WTC11 (cell line): ENCODE data around the gene PLEKHA6. TPM values are rescaled to one million over a fixed set of nuclear protein-coding genes. Genes with fewer than 3 reads are reported as not detected.
A peak's percentile ranks its signal among the peaks of the same experiment; 100 is the strongest.

Experiments used
- ATAC-seq: fragments of 200-7000 bp; cut with Tn5 transposase; 2 replicates; pipeline ENCODE4 v1.10.0; 2021; ENCODE audit warnings: mild to moderate bottlenecking, moderate library complexity
- CTCF ChIA-PET: fragments of 300-600 bp; sonication (Branson Sonifier 250); formaldehyde crosslinking; loops from one replicate; lab custom pipeline; 2021; ENCODE audit warnings: antibody characterized with exemption; lab: Charles Lee
- POLR2A ChIA-PET: fragments of 350-600 bp; sonication (Branson Sonifier 250); formaldehyde crosslinking; loops from one replicate; lab custom pipeline; 2021; ENCODE audit warnings: antibody characterized with exemption; lab: Charles Lee
- DNase-seq: peaks from one replicate; pipeline ENCODE4 v3.0.0; 2021; ENCODE audit warnings: low spot score
- H3K27ac Mint-ChIP-seq: 2 replicates; pipeline ENCODE4 v1.8.0; 2021; ENCODE audit warnings: mixed read lengths
- H3K27me3 Mint-ChIP-seq: 2 replicates; pipeline ENCODE4 v1.8.0; 2021; ENCODE audit warnings: low read depth, mild to moderate bottlenecking, moderate library complexity, mixed read lengths
- H3K36me3 Mint-ChIP-seq: 2 replicates; pipeline ENCODE4 v1.8.0; 2021; ENCODE audit warnings: mixed read lengths
- H3K4me1 Mint-ChIP-seq: 2 replicates; pipeline ENCODE4 v1.8.0; 2022; ENCODE audit warnings: mixed read lengths
- H3K4me3 Mint-ChIP-seq: 2 replicates; pipeline ENCODE4 v1.8.0; 2021; ENCODE audit warnings: mild to moderate bottlenecking, moderate library complexity, mixed read lengths
- H3K9me3 Mint-ChIP-seq: 2 replicates; pipeline ENCODE4 v1.8.0; 2021; ENCODE audit warnings: mixed read lengths
- ATF6 ChIP-seq: sonication (generic); formaldehyde crosslinking; IDR thresholded peaks from 2 replicates; pipeline ENCODE4 v1.8.1; 2023; ENCODE audit warnings: mild to moderate bottlenecking, missing genetic modification reagents
- ETV6 ChIP-seq: sonication (generic); formaldehyde crosslinking; IDR thresholded peaks from 2 replicates; pipeline ENCODE4 v1.8.1; 2022; ENCODE audit warnings: mild to moderate bottlenecking, missing genetic modification reagents
- IRF2 ChIP-seq: sonication (generic); formaldehyde crosslinking; IDR thresholded peaks from 2 replicates; pipeline ENCODE4 v1.8.0; 2022; ENCODE audit warnings: low read depth, missing genetic modification reagents, borderline replicate concordance
- MXD4 ChIP-seq: fragments of 250-450 bp; sonication (Bioruptor Pico); IDR thresholded peaks from 2 replicates; pipeline ENCODE4 v1.8.0; 2021; ENCODE audit warnings: mild to moderate bottlenecking, moderate library complexity, borderline replicate concordance
- NFE2L1 ChIP-seq: sonication (generic); formaldehyde crosslinking; IDR thresholded peaks from 2 replicates; pipeline ENCODE4 v1.8.1; 2023; ENCODE audit warnings: missing genetic modification reagents
- NR1H2 ChIP-seq: sonication (generic); formaldehyde crosslinking; IDR thresholded peaks from 2 replicates; pipeline ENCODE4 v1.9.0; 2021; ENCODE audit warnings: mild to moderate bottlenecking, moderate library complexity, missing genetic modification reagents
- NR3C1 ChIP-seq: sonication (generic); formaldehyde crosslinking; conservative IDR thresholded peaks from 2 replicates; pipeline ENCODE4 v1.8.1; 2023; ENCODE audit warnings: low read depth, mild to moderate bottlenecking, missing genetic modification reagents
- OVOL2 ChIP-seq: fragments of 250-450 bp; sonication (Bioruptor Pico); IDR thresholded peaks from 2 replicates; pipeline ENCODE4 v1.9.0; 2021; ENCODE audit warnings: mild to moderate bottlenecking, borderline replicate concordance
- TP53 ChIP-seq: sonication (generic); formaldehyde crosslinking; IDR thresholded peaks from 2 replicates; pipeline ENCODE4 v1.8.1; 2023; ENCODE audit warnings: mild to moderate bottlenecking, missing genetic modification reagents
- USF2 ChIP-seq: sonication (generic); formaldehyde crosslinking; IDR thresholded peaks from 2 replicates; pipeline ENCODE4 v1.8.1; 2023; ENCODE audit warnings: mild to moderate bottlenecking, missing genetic modification reagents, moderate library complexity
- ZBTB43 ChIP-seq: sonication (generic); formaldehyde crosslinking; IDR thresholded peaks from 2 replicates; pipeline ENCODE4 v1.8.1; 2023; ENCODE audit warnings: mild to moderate bottlenecking, missing genetic modification reagents
- ZNF121 ChIP-seq: sonication (generic); formaldehyde crosslinking; IDR thresholded peaks from 2 replicates; pipeline ENCODE4 v1.8.0; 2023; ENCODE audit warnings: missing genetic modification reagents
- ZNF232 ChIP-seq: sonication (generic); formaldehyde crosslinking; IDR thresholded peaks from 2 replicates; pipeline ENCODE4 v1.8.0; 2022; ENCODE audit warnings: mild to moderate bottlenecking, missing genetic modification reagents
- total RNA-seq: library from RNA; stranded (reverse); gene quantifications from 3 replicates; pipeline ENCODE4 v1.2.3, GENCODE V29; 2021
- TF ChIP-seq, protein P1 (sequence below): fragments of 250-450 bp; sonication (Bioruptor Pico); IDR thresholded peaks from 2 replicates; pipeline ENCODE4 v1.9.0; 2021; ENCODE audit warnings: mild to moderate bottlenecking
- TF ChIP-seq, protein P2 (sequence below): sonication (generic); formaldehyde crosslinking; IDR thresholded peaks from 2 replicates; pipeline ENCODE4 v1.8.1; 2022; ENCODE audit warnings: missing genetic modification reagents, borderline replicate concordance

The PLEKHA6 gene
- total RNA-seq, 1 experiment from 2014 or later: 11.6 TPM

- POLR2A ChIA-PET: no interaction called here
- TF ChIP-seq IRF2 (CRISPR knock-in tag) (no peak), OVOL2 (CRISPR knock-in tag) (no peak), ZNF232 (CRISPR knock-in tag) (no peak), ETV6 (CRISPR knock-in tag) (no peak), MXD4 (CRISPR knock-in tag) (no peak), ATF6 (CRISPR knock-in tag) (no peak), ZBTB43 (CRISPR knock-in tag) (no peak), USF2 (CRISPR knock-in tag) (no peak), TP53 (no peak), NR3C1 (CRISPR knock-in tag) (no peak), ZNF121 (CRISPR knock-in tag) (no peak)
- TF ChIP-seq, protein P1, sequence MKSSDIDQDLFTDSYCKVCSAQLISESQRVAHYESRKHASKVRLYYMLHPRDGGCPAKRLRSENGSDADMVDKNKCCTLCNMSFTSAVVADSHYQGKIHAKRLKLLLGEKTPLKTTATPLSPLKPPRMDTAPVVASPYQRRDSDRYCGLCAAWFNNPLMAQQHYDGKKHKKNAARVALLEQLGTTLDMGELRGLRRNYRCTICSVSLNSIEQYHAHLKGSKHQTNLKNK (CRISPR knock-in tag): no peak
- TF ChIP-seq, protein P2, sequence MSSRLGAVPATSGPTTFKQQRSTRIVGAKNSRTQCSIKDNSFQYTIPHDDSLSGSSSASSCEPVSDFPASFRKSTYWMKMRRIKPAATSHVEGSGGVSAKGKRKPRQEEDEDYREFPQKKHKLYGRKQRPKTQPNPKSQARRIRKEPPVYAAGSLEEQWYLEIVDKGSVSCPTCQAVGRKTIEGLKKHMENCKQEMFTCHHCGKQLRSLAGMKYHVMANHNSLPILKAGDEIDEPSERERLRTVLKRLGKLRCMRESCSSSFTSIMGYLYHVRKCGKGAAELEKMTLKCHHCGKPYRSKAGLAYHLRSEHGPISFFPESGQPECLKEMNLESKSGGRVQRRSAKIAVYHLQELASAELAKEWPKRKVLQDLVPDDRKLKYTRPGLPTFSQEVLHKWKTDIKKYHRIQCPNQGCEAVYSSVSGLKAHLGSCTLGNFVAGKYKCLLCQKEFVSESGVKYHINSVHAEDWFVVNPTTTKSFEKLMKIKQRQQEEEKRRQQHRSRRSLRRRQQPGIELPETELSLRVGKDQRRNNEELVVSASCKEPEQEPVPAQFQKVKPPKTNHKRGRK (CRISPR knock-in tag): no peak
- no peak within 1 kb of the TSS for H3K27ac Mint-ChIP-seq
These were observed 163.5 kb downstream of the PLEKHA6 start, which contains the start of gene KISS1 for GRCh38 chr1:204196068-204196795. Gene KISS1, minus strand, starts transcription at chr1:204196491. Its CDS starts 3,615 bp downstream, at chr1:204192876.

DNA sequence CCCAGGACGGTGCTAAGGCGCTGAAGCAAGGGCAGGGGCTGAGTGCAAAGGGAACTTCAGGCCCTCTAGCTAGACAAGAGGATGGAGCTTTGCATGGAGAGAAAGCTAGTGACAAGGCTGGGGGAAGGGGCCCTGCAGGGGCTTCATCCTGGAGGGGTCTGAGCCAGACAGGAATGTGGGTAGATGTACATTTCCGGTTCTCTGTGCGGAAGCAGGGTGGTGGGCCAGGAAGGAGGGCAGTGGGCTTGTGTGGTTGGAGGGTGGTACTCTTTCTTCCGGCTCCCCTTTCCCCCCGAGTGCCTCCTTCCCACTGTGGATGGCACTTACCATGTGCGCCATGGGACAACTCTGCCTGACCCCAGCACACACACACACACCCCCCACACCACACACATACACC, 165.0 kb downstream of the PLEKHA6 start:
- POLR2A ChIA-PET: no interaction called here
- H3K27me3 Mint-ChIP-seq: peaks cover 33% of the 10 kb centered on the region
- TF ChIP-seq NR1H2 (CRISPR knock-in tag): no peak
- 0 out of 2 replicates have a peak, but pooled peaks have one; percentile 37 for TF ChIP-seq NFE2L1
- H3K27ac Mint-ChIP-seq: peak overlapping the region; percentile 28
- DNase-seq: no peak
- ATAC-seq: no peak
- H3K4me3 Mint-ChIP-seq: no peak overlapping the region
- peaks cover 6% of the 10 kb centered on the region; the same call in 1 of the 2 replicates for H3K9me3 Mint-ChIP-seq
- peaks cover 20% of the 10 kb centered on the region for H3K4me1 Mint-ChIP-seq
- CTCF ChIA-PET: interaction anchor here (1.7 to 1.8 kb wide), 2 partner anchors 13 to 32 kb away, joined by 9 to 13 read pairs; no protein-coding TSS in a partner anchor
- H3K36me3 Mint-ChIP-seq: no peaks in the 10 kb centered on the region

More at GRCh38 chr1:204196068-204196795, 163.5 kb downstream of the PLEKHA6 start, which contains the start of gene KISS1:
- Mint-ChIP-seq H3K27me3 (peaks cover 24% of the 10 kb centered on the region), H3K4me1 (peaks cover 12% of the 10 kb centered on the region), H3K9me3 (peaks cover 6% of the 10 kb centered on the region; the same call in 1 of the 2 replicates), H3K4me3 (no peak within 1 kb of the TSS), H3K36me3 (no peaks in the 10 kb centered on the region)
- CTCF ChIA-PET: interaction anchor here (0.8 to 4.4 kb wide), 5 partner anchors 11 to 202 kb away, joined by 3 to 59 read pairs (median 7); partner anchors contain the start of gene GOLT1A
- peak; percentile 13 for ATAC-seq
- no peak for DNase-seq
